ENCODE results near the gene FMNL2. TPM values are rescaled to one million over a fixed set of nuclear protein-coding genes. Genes with fewer than 3 reads are reported as not detected.

The FMNL2 gene
- total RNA-seq, 1 experiment from 2014 or later = 29.0 TPM

GRCh38 chr2:152617456-152618192 lies 282.6 kb downstream of the FMNL2 start:
- no peaks in the 10 kb centered on the region; the same call in 1 of the 2 replicates for H3F3A ChIP-seq (ENCODE audit: insufficient read depth, low read depth)
- no peaks in the 10 kb centered on the region for H3K9me2 ChIP-seq (ENCODE audit: insufficient read depth)
- no peaks in the 10 kb centered on the region for H3K27me3 ChIP-seq (ENCODE audit: insufficient read depth, low read depth)
- no peaks in the 10 kb centered on the region for H3K9me3 ChIP-seq (ENCODE audit: insufficient read depth, low read depth)
- peaks cover 14% of the 10 kb centered on the region; the same call in 1 of the 2 replicates for H3K36me3 ChIP-seq (ENCODE audit: low read depth)
- H3K4me2 ChIP-seq = no peak overlapping the region
- H3K4me3 ChIP-seq = no peak overlapping the region
- no peaks in the 10 kb centered on the region for H4K20me1 ChIP-seq (ENCODE audit: insufficient read depth)
- intact Hi-C loops (cut with micrococcal nuclease; ENCODE audit: unreplicated experiment) = loop anchor here (10.0 kb wide), 2 partner anchors 113 to 213 kb away; no protein-coding TSS in a partner anchor
- BruUV-seq (replicated peaks) = no TSS peak
- ChIA-PET CTCF (no interaction called here), POLR2A (ENCODE audit: unreplicated experiment) (no interaction called here)
- DNase-seq = no peak
- H3K79me2 ChIP-seq (ENCODE audit: low read depth) = no peaks in the 10 kb centered on the region
- H2AFZ ChIP-seq = no peak overlapping the region
- no peak overlapping the region for H3K27ac ChIP-seq
- TF ChIP-seq, protein P1, sequence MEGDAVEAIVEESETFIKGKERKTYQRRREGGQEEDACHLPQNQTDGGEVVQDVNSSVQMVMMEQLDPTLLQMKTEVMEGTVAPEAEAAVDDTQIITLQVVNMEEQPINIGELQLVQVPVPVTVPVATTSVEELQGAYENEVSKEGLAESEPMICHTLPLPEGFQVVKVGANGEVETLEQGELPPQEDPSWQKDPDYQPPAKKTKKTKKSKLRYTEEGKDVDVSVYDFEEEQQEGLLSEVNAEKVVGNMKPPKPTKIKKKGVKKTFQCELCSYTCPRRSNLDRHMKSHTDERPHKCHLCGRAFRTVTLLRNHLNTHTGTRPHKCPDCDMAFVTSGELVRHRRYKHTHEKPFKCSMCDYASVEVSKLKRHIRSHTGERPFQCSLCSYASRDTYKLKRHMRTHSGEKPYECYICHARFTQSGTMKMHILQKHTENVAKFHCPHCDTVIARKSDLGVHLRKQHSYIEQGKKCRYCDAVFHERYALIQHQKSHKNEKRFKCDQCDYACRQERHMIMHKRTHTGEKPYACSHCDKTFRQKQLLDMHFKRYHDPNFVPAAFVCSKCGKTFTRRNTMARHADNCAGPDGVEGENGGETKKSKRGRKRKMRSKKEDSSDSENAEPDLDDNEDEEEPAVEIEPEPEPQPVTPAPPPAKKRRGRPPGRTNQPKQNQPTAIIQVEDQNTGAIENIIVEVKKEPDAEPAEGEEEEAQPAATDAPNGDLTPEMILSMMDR (conservative IDR thresholded peaks at IDR 0.05) = no peak
- TF ChIP-seq EZH2 (IDR thresholded peaks at IDR 0.05; ENCODE audit: low read depth) = no peak
- H3K4me1 ChIP-seq (replicated peaks; ENCODE audit: insufficient read depth) = peaks cover 9% of the 10 kb centered on the region; the same call in 1 of the 2 replicates

- no peak for DNase-seq
- intact Hi-C loops (cut with micrococcal nuclease; ENCODE audit: unreplicated experiment) = loop anchor here (10.0 kb wide), 2 partner anchors 113 to 213 kb away; no protein-coding TSS in a partner anchor
- TF ChIP-seq EZH2 (IDR thresholded peaks at IDR 0.05; ENCODE audit: low read depth) = no peak
- TF ChIP-seq, protein P1 (conservative IDR thresholded peaks at IDR 0.05) = no peak
- H3K4me3 ChIP-seq = no peak overlapping the region
- no peaks in the 10 kb centered on the region for H3K27me3 ChIP-seq (ENCODE audit: insufficient read depth, low read depth)
- no peaks in the 10 kb centered on the region for H3K9me3 ChIP-seq (ENCODE audit: insufficient read depth, low read depth)
- H3K36me3 ChIP-seq (ENCODE audit: low read depth) = peaks cover 14% of the 10 kb centered on the region; the same call in 1 of the 2 replicates
- H3K27ac ChIP-seq = no peak overlapping the region
- no TSS peak for BruUV-seq (replicated peaks)
- H3K9me2 ChIP-seq (ENCODE audit: insufficient read depth) = no peaks in the 10 kb centered on the region
- H3K79me2 ChIP-seq (ENCODE audit: low read depth) = no peaks in the 10 kb centered on the region
- no peak overlapping the region for H2AFZ ChIP-seq
- H3K4me2 ChIP-seq = no peak overlapping the region
- ChIA-PET CTCF (no interaction called here), POLR2A (ENCODE audit: unreplicated experiment) (no interaction called here)
- peaks cover 5% of the 10 kb centered on the region; the same call in 1 of the 2 replicates for H3K4me1 ChIP-seq (replicated peaks; ENCODE audit: insufficient read depth)
- no peaks in the 10 kb centered on the region for H4K20me1 ChIP-seq (ENCODE audit: insufficient read depth)
- no peaks in the 10 kb centered on the region; the same call in 1 of the 2 replicates for H3F3A ChIP-seq (ENCODE audit: insufficient read depth, low read depth)
These were observed 283.2 kb downstream of the FMNL2 start for GRCh38 chr2:152618193-152618564.

- Histone ChIP-seq H3K4me1 (replicated peaks; ENCODE audit: insufficient read depth) (no peaks in the 10 kb centered on the region), H3K9me2 (ENCODE audit: insufficient read depth) (no peaks in the 10 kb centered on the region), H3K79me2 (ENCODE audit: low read depth) (no peaks in the 10 kb centered on the region), H3K36me3 (ENCODE audit: low read depth) (peaks cover 12% of the 10 kb centered on the region; the same call in 1 of the 2 replicates), H3F3A (ENCODE audit: insufficient read depth, low read depth) (no peaks in the 10 kb centered on the region), H3K27me3 (ENCODE audit: insufficient read depth, low read depth) (no peaks in the 10 kb centered on the region), H3K4me3 (no peak overlapping the region), H3K4me2 (no peak overlapping the region), H3K27ac (no peak overlapping the region), H4K20me1 (ENCODE audit: insufficient read depth) (no peaks in the 10 kb centered on the region), H2AFZ (no peak overlapping the region), H3K9me3 (ENCODE audit: insufficient read depth, low read depth) (no peaks in the 10 kb centered on the region)
- CTCF ChIA-PET = no interaction called here
- POLR2A ChIA-PET (ENCODE audit: unreplicated experiment) = no interaction called here
- no TSS peak for BruUV-seq (replicated peaks)
- TF ChIP-seq EZH2 (IDR thresholded peaks at IDR 0.05; ENCODE audit: low read depth) = no peak
- TF ChIP-seq, protein P1 (conservative IDR thresholded peaks at IDR 0.05) = no peak
- no peak for DNase-seq
- intact Hi-C loops (cut with micrococcal nuclease; ENCODE audit: unreplicated experiment) = no loop called here
These were observed 285.2 kb downstream of the FMNL2 start for GRCh38 chr2:152620208-152620607.

Data from PC-9 (cell line).